Common myeloid progenitor, CD34-positive (primary cell): ENCODE results near the gene NFAM1.

Source experiments
- CTCF ChIA-PET: fragments of 350-600 bp; sonication (Branson Sonifier 250); formaldehyde crosslinking; loops from one replicate; lab custom pipeline; 2021; ENCODE audit warnings: antibody characterized with exemption; lab: Charles Lee
- POLR2A ChIA-PET: fragments of 350-600 bp; sonication (Branson Sonifier 250); formaldehyde crosslinking; loops from one replicate; lab custom pipeline; 2021; ENCODE audit warnings: antibody characterized with exemption; lab: Charles Lee
- DNase-seq, 3 donors: peaks; one replicate each; pipeline versions ENCODE4 v3.0.0 to v3.0.0-alpha.2; 2013
- H3K27ac ChIP-seq, 2 experiments: 1 replicate in 1 of 2; 2 replicates in 1 of 2; pipeline ENCODE4 v1.7.0; 2013; ENCODE audit warnings: inconsistent platforms in 2 of 2, low read length in 2 of 2, mild to moderate bottlenecking in 2 of 2, low read depth in 1 of 2, moderate library complexity in 1 of 2; ENCODE audit not compliant: severe bottlenecking in 2 of 2, insufficient read depth in 1 of 2, poor library complexity in 1 of 2
- H3K27me3 ChIP-seq, 5 experiments: replicated peaks in 2 of 5; 1 replicate in 3 of 5; 2 replicates in 2 of 5; pipeline versions ENCODE4 v1.6.1 to v1.7.0; 2013; ENCODE audit warnings: low read length in 4 of 5, mild to moderate bottlenecking in 2 of 5, moderate library complexity in 2 of 5, inconsistent platforms in 1 of 5; ENCODE audit not compliant: insufficient read depth in 5 of 5, control insufficient read depth in 4 of 5
- H3K36me3 ChIP-seq, 4 experiments: 1 replicate in 2 of 4; 2 replicates in 2 of 4; pipeline versions ENCODE4 v1.6.1 to v1.7.0; 2013; ENCODE audit warnings: low read length in 3 of 4, control low read depth in 1 of 4, mild to moderate bottlenecking in 1 of 4; ENCODE audit not compliant: control insufficient read depth in 4 of 4, insufficient read depth in 4 of 4
- H3K4me1 ChIP-seq, 4 experiments: 1 replicate in 3 of 4; 2 replicates in 1 of 4; pipeline versions ENCODE4 v1.6.1 to v1.7.1; 2013; ENCODE audit warnings: low read length in 3 of 4, mild to moderate bottlenecking in 3 of 4, control low read depth in 1 of 4, inconsistent platforms in 1 of 4, moderate library complexity in 1 of 4; ENCODE audit not compliant: control insufficient read depth in 4 of 4, insufficient read depth in 4 of 4; ENCODE audit errors: control extremely low read depth in 1 of 4
- H3K4me3 ChIP-seq, 7 experiments: 1 replicate in 4 of 7; 2 replicates in 3 of 7; pipeline versions ENCODE4 v1.5.1 to v1.7.0; 2013; ENCODE audit warnings: mild to moderate bottlenecking in 7 of 7, low read length in 6 of 7, moderate library complexity in 6 of 7, inconsistent platforms in 2 of 7, low read depth in 2 of 7, control low read depth in 1 of 7; ENCODE audit not compliant: insufficient read depth in 4 of 7, control insufficient read depth in 1 of 7; ENCODE audit errors: extremely low read depth in 1 of 7
- H3K9me3 ChIP-seq, 5 experiments: 1 replicate in 4 of 5; 2 replicates in 1 of 5; pipeline versions ENCODE4 v1.6.1 to v1.7.1; 2013; ENCODE audit warnings: low read length in 4 of 5, mild to moderate bottlenecking in 2 of 5, inconsistent platforms in 1 of 5, low read depth in 1 of 5, moderate library complexity in 1 of 5; ENCODE audit not compliant: control insufficient read depth in 4 of 5, insufficient read depth in 2 of 5; ENCODE audit errors: control extremely low read depth in 1 of 5
- WGBS: methylation state at CpG from one replicate; pipeline ENCODE4 v1.1.5; 2013; ENCODE audit not compliant: insufficient coverage; 5-methylcytosine and 5-hydroxymethylcytosine counted together

NFAM1 gene

GRCh38 chr22:42434748-42435425, 2.7 kb upstream of the NFAM1 start:
- Histone ChIP-seq H3K9me3 (no peaks in the 10 kb centered on the region), H3K27me3 (no peaks in the 10 kb centered on the region), H3K36me3 (no peaks in the 10 kb centered on the region), H3K4me1 (peaks cover 6 to 56% (median 47%) of the 10 kb centered on the region in 4 experiments), H3K27ac (no peak overlapping the region), H3K4me3 (no peak overlapping the region)
- DNase-seq = no peak
- ChIA-PET CTCF (interaction anchor here (1.1 to 6.9 kb wide), 6 partner anchors 27 to 268 kb away, joined by 3 to 60 read pairs (median 11); no protein-coding TSS in a partner anchor), POLR2A (no interaction called here)
- 94% methylated on average over 9 of the region's 14 CpGs for WGBS

- ChIA-PET POLR2A (no interaction called here), CTCF (interaction anchor here (2.9 to 6.9 kb wide), 2 partner anchors 118 to 262 kb away, joined by 13 to 60 read pairs; no protein-coding TSS in a partner anchor)
- Histone ChIP-seq H3K27ac (no peak overlapping the region), H3K27me3 (no peaks in the 10 kb centered on the region), H3K4me1 (peaks cover under 1 to 48% (median 39%) of the 10 kb centered on the region in 4 experiments), H3K9me3 (no peaks in the 10 kb centered on the region), H3K36me3 (no peaks in the 10 kb centered on the region), H3K4me3 (no peak overlapping the region)
- 94% methylated on average over 26 of the region's 27 CpGs for WGBS
- no peak for DNase-seq
Measured at GRCh38 chr22:42433754-42434682, 1.8 kb upstream of the NFAM1 start.

DNA sequence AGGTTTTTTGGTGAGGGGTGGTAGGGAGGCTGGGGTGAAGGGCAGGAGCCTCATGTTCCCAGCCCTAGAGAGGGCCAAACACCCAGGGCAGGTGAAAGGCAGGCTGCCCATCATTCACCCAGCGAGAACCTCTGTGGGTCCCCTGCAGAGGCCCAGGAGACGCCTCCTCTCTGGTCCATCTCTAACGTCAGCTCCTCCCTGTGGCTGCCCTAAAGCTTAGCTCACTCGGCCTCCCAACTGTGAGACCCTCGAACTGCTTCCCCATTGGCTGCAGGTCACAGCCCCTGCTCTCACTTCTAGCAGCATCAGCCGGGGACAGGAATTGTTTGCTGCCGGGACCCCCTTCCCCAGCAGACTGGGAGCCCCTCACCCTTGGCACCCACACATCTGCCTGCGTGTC, 615 bp upstream of the NFAM1 start:
- H3K27me3 ChIP-seq = no peaks in the 10 kb centered on the region
- no peak for DNase-seq
- ChIA-PET CTCF (interaction anchor here (0.8 to 1.4 kb wide), 5 partner anchors 7 to 342 kb away, joined by 3 to 5 read pairs (median 4); no protein-coding TSS in a partner anchor), POLR2A (interaction anchor here (1.2 kb wide), 1 partner anchor 32 kb away, joined by 3 read pairs; no protein-coding TSS in a partner anchor)
- H3K9me3 ChIP-seq = no peaks in the 10 kb centered on the region
- H3K4me3 ChIP-seq = no peak overlapping the region
- peaks cover 0 to 39% (median 33%) of the 10 kb centered on the region in 4 experiments for H3K4me1 ChIP-seq
- no peak overlapping the region for H3K27ac ChIP-seq
- WGBS = 100% methylated on average over 5 of the region's 8 CpGs
- H3K36me3 ChIP-seq = no peaks in the 10 kb centered on the region

GRCh38 chr22:42431401-42432019, 693 bp downstream of the NFAM1 start:
- no peak overlapping the region for H3K27ac ChIP-seq
- WGBS = 55% methylated on average over 10 of the region's 17 CpGs
- H3K9me3 ChIP-seq = no peaks in the 10 kb centered on the region
- no peaks in the 10 kb centered on the region for H3K36me3 ChIP-seq
- DNase-seq = no peak
- ChIA-PET CTCF (interaction anchor here (1.0 to 1.4 kb wide), 4 partner anchors 9 to 259 kb away, joined by 3 to 5 read pairs (median 4); no protein-coding TSS in a partner anchor), POLR2A (interaction anchor here (1.2 kb wide), 1 partner anchor 30 kb away, joined by 3 read pairs; no protein-coding TSS in a partner anchor)
- H3K27me3 ChIP-seq = no peaks in the 10 kb centered on the region
- H3K4me1 ChIP-seq = peaks cover 0 to 29% (median 22%) of the 10 kb centered on the region in 4 experiments
- H3K4me3 ChIP-seq = peak overlapping the region in 5 of 7 experiments; percentile 8 to 73 (median 58)

- Histone ChIP-seq H3K36me3 (no peaks in the 10 kb centered on the region), H3K27me3 (no peaks in the 10 kb centered on the region), H3K27ac (no peak overlapping the region), H3K4me1 (peaks cover 0 to 20% (median 14%) of the 10 kb centered on the region in 4 experiments), H3K9me3 (no peaks in the 10 kb centered on the region), H3K4me3 (no peak overlapping the region)
- ChIA-PET CTCF (interaction anchor here (1.3 kb wide), 1 partner anchor 261 kb away, joined by 3 read pairs; no protein-coding TSS in a partner anchor), POLR2A (no interaction called here)
- no peak for DNase-seq
- WGBS = 96% methylated on average over 7 of the region's 9 CpGs
Measured at GRCh38 chr22:42430528-42431125, 1.6 kb downstream of the NFAM1 start.

GRCh38 chr22:42428760-42429159, 3.4 kb downstream of the NFAM1 start:
- CTCF ChIA-PET = no interaction called here
- DNase-seq = no peak
- POLR2A ChIA-PET = interaction anchor here (0.7 kb wide), 1 partner anchor 175 kb away, joined by 3 read pairs; no protein-coding TSS in a partner anchor
- Histone ChIP-seq H3K36me3 (no peaks in the 10 kb centered on the region), H3K27ac (no peak overlapping the region), H3K27me3 (no peaks in the 10 kb centered on the region), H3K4me3 (no peak overlapping the region), H3K9me3 (no peaks in the 10 kb centered on the region), H3K4me1 (peaks cover 0 to 18% (median 13%) of the 10 kb centered on the region in 4 experiments)
- WGBS = 100% methylated on average over 3 of the region's 3 CpGs
